Lower leg skin (tissue), 3 donors: ENCODE results near the gene ANGPT4.

Experiments used
- CTCF ChIP-seq, 3 donors: fragments of 450-650 bp; IDR thresholded peaks; one replicate each; pipeline ENCODE4 v1.5.1; 2016; ENCODE audit warnings: antibody characterized with exemption in 3 of 3, mild to moderate bottlenecking in 3 of 3, moderate library complexity in 2 of 3
- POLR2A ChIP-seq, 2 donors: fragments of 450-650 bp; IDR thresholded peaks; one replicate each; pipeline ENCODE4 v1.6.1; 2016 to 2017; ENCODE audit warnings: antibody characterized with exemption in 2 of 2, mild to moderate bottlenecking in 1 of 2, moderate library complexity in 1 of 2

DNA sequence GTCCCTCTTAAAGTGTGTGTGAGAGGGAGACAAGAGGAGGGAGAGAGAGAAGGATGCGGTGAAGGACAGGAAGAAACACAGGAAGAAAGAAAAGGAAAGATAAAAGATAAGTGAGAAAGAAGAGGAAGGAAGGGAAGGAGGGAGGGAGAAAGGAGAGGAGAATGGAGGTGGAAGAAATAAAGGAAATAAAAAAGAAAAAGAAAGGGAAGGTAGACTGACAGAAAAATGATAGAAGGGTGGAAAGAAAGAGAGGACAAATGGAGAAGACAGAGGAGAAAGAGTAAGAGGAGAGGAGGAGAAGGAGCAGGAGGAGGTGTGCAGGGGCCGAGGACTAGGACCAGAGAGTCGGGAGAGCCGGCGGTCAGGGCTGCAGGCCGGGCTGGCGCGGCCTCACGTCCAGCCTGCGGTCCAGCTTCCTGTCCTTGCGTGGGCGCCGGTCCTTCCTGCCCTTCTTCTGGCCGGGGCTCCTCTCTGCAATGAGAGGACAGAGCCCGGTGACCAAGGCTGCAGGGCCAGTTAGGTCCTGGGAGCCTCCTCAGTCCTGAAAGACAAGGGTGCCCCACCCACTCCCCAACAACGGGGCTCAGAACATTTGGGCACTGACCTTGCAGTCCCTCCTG is 44.0 kb upstream of the ANGPT4 start:
- TF ChIP-seq POLR2A (IDR thresholded peaks at IDR 0.05) (no peak), CTCF (IDR thresholded peaks at IDR 0.05) (no peak)
